OCI-LY1 (cell line): ENCODE measurements around the gene MLLT6.

Experiments
- H2AFZ ChIP-seq: fragments of 200-600 bp; sonication (generic), shearing (Covaris generic); 2 replicates; pipeline ENCODE4 v1.6.0; 2014; ENCODE audit warnings: antibody characterized with exemption, mild to moderate bottlenecking, low read length
- H3F3A ChIP-seq: fragments of 200-600 bp; sonication (generic), shearing (Covaris generic); 2 replicates; pipeline ENCODE4 v1.6.0; 2014; ENCODE audit warnings: mild to moderate bottlenecking, antibody characterized with exemption, low read length, moderate library complexity; ENCODE audit not compliant: insufficient read depth
- H3K27ac ChIP-seq: fragments of 200-600 bp; sonication (generic); 2 replicates; pipeline ENCODE4 v1.5.1; 2014; ENCODE audit warnings: low read length, mixed run types, mild to moderate bottlenecking, low read depth; ENCODE audit not compliant: poor library complexity, severe bottlenecking
- H3K27me3 ChIP-seq: fragments of 200-600 bp; sonication (generic); 2 replicates; pipeline ENCODE4 v1.6.0; 2014; ENCODE audit warnings: antibody characterized with exemption, mild to moderate bottlenecking, low read length, moderate library complexity; ENCODE audit not compliant: insufficient read depth
- H3K36me3 ChIP-seq: fragments of 200-600 bp; sonication (generic); 2 replicates; pipeline ENCODE4 v1.6.1; 2014; ENCODE audit warnings: mild to moderate bottlenecking, antibody characterized with exemption, low read length, moderate library complexity, mixed read lengths; ENCODE audit not compliant: insufficient read depth
- H3K4me1 ChIP-seq: fragments of 200-600 bp; sonication (generic); 2 replicates; pipeline ENCODE4 v1.5.1; 2014; ENCODE audit warnings: mild to moderate bottlenecking, low read length, moderate library complexity; ENCODE audit not compliant: insufficient read depth, severe bottlenecking
- H3K4me2 ChIP-seq: fragments of 200-600 bp; sonication (generic), shearing (Covaris generic); 2 replicates; pipeline ENCODE4 v1.6.1; 2014; ENCODE audit warnings: low read length
- H3K4me3 ChIP-seq: fragments of 200-600 bp; sonication (generic); 2 replicates; pipeline ENCODE4 v1.5.1; 2014; ENCODE audit warnings: low read length, low read depth, mild to moderate bottlenecking, mixed read lengths; ENCODE audit not compliant: poor library complexity, severe bottlenecking
- H3K79me2 ChIP-seq: fragments of 200-600 bp; shearing (Covaris generic); 2 replicates; pipeline ENCODE4 v1.6.1; 2016; ENCODE audit warnings: mixed run types, low read length, mixed read lengths; ENCODE audit not compliant: insufficient read depth
- H3K9ac ChIP-seq: fragments of 200-600 bp; sonication (generic), shearing (Covaris generic); 2 replicates; pipeline ENCODE4 v1.6.1; 2014; ENCODE audit warnings: mild to moderate bottlenecking, low read length, mixed read lengths
- H3K9me2 ChIP-seq: fragments of 200-600 bp; sonication (generic), shearing (Covaris generic); 2 replicates; pipeline ENCODE4 v1.6.1; 2014; ENCODE audit warnings: low read depth, mild to moderate bottlenecking, low read length, mixed read lengths
- H3K9me3 ChIP-seq: fragments of 200-600 bp; shearing (Covaris generic); 2 replicates; pipeline ENCODE4 v1.6.1; 2014; ENCODE audit warnings: low read length, mixed read lengths
- H4K20me1 ChIP-seq: fragments of 200-600 bp; sonication (generic), shearing (Covaris generic); 2 replicates; pipeline ENCODE4 v1.6.0; 2016; ENCODE audit warnings: mild to moderate bottlenecking, low read length; ENCODE audit not compliant: insufficient read depth
- CTCF ChIP-seq: fragments of 200-600 bp; sonication (generic), shearing (Covaris generic); IDR thresholded peaks from 2 replicates; pipeline ENCODE4 v1.5.1; 2017; ENCODE audit warnings: mild to moderate bottlenecking, antibody characterized with exemption, low read length, moderate library complexity, mixed read lengths
- EZH2 ChIP-seq: fragments of 200-600 bp; sonication (generic), shearing (Covaris generic); IDR thresholded peaks from 2 replicates; pipeline ENCODE4 v1.8.0; 2017; ENCODE audit warnings: borderline replicate concordance, mixed run types, mild to moderate bottlenecking, antibody characterized with exemption, low read length, moderate library complexity, mixed read lengths

Gene MLLT6

DNA sequence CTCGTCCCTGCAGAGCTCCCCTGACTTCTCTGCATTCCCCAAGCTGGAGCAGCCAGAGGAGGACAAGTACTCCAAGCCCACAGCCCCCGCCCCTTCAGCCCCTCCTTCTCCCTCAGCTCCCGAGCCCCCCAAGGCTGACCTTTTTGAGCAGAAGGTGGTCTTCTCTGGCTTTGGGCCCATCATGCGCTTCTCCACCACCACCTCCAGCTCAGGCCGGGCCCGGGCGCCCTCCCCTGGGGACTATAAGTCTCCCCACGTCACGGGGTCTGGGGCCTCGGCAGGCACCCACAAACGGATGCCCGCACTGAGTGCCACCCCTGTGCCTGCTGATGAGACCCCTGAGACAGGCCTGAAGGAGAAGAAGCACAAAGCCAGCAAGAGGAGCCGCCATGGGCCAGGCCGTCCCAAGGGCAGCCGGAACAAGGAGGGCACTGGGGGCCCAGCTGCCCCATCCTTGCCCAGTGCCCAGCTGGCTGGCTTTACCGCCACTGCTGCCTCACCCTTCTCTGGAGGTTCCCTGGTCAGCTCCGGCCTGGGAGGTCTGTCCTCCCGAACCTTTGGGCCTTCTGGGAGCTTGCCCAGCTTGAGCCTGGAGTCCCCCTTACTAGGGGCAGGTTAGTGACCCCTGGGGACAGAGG lies 11.4 kb downstream of the MLLT6 start:
- Histone ChIP-seq H3K79me2 (no peaks in the 10 kb centered on the region), H3K4me2 (no peak overlapping the region), H3K27me3 (no peaks in the 10 kb centered on the region), H3K27ac (no peak overlapping the region), H3K9ac (no peak overlapping the region), H3K4me3 (no peak overlapping the region), H3F3A (no peaks in the 10 kb centered on the region), H3K4me1 (peaks cover 7% of the 10 kb centered on the region), H3K9me2 (no peaks in the 10 kb centered on the region), H4K20me1 (no peaks in the 10 kb centered on the region), H3K36me3 (peaks cover 95% of the 10 kb centered on the region), H3K9me3 (no peaks in the 10 kb centered on the region), H2AFZ (no peak overlapping the region)
- TF ChIP-seq CTCF, result no peak
- TF ChIP-seq EZH2, result no peak

- peaks cover 94% of the 10 kb centered on the region for H3K36me3 ChIP-seq
These were observed 12.2 kb downstream of the MLLT6 start for GRCh38 chr17:38717139-38717745.

DNA sequence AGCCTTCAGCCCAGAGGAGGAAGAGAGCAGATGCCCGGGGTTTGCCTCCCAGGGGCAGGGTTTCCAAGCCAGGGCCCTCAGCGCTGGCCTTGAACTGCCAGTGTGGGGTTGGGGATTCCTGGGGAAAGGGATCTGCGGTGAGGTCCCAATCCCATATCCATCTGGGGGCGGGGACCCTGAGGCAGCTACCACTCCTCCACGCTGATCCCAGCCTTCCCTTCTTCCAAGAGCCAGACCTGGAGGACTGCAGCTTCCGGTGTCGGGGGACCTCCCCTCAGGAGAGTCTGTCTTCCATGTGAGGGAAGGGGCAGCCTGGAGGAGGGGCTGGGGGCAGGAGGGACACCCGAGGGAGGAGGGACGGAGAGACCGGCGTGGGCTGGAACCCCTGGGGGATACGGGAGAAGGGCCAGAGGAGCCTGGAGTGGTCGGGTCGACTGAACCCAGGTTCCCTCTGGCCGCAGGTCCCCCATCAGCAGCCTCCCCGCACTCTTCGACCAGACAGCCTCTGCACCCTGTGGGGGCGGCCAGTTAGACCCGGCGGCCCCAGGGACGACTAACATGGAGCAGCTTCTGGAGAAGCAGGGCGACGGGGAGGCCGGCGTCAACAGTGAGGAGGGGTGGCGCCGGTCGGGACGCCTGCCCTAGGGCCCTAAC lies 14.3 kb downstream of the MLLT6 start:
- TF ChIP-seq EZH2 (no peak), CTCF (no peak)
- Histone ChIP-seq H3K27ac (no peak overlapping the region), H3K36me3 (peaks cover 83% of the 10 kb centered on the region), H3K4me3 (no peak overlapping the region), H3K9me2 (no peaks in the 10 kb centered on the region), H3K9me3 (no peaks in the 10 kb centered on the region), H3K4me1 (peaks cover 7% of the 10 kb centered on the region), H3K79me2 (no peaks in the 10 kb centered on the region), H3K9ac (no peak overlapping the region), H3F3A (no peaks in the 10 kb centered on the region), H4K20me1 (no peaks in the 10 kb centered on the region), H3K27me3 (no peaks in the 10 kb centered on the region), H2AFZ (no peak overlapping the region), H3K4me2 (no peak overlapping the region)

More at GRCh38 chr17:38717139-38717745, 12.2 kb downstream of the MLLT6 start:
- H3K27me3 ChIP-seq, result no peaks in the 10 kb centered on the region
- no peak overlapping the region for H2AFZ ChIP-seq
- peaks cover 7% of the 10 kb centered on the region for H3K4me1 ChIP-seq
- H3K4me2 ChIP-seq, result no peak overlapping the region
- no peak for TF ChIP-seq CTCF
- TF ChIP-seq EZH2, result no peak
- H3K27ac ChIP-seq, result no peak overlapping the region
- no peaks in the 10 kb centered on the region for H3K79me2 ChIP-seq
- no peak overlapping the region for H3K4me3 ChIP-seq
- no peaks in the 10 kb centered on the region for H4K20me1 ChIP-seq
- no peaks in the 10 kb centered on the region for H3K9me2 ChIP-seq
- no peaks in the 10 kb centered on the region for H3K9me3 ChIP-seq
- no peaks in the 10 kb centered on the region for H3F3A ChIP-seq
- H3K9ac ChIP-seq, result no peak overlapping the region
